Right lobe of liver (tissue), 6 donors: ENCODE data around the gene TBCCD1. TPM values are rescaled to one million over a fixed set of nuclear protein-coding genes. Genes with fewer than 3 reads are reported as not detected.
A peak's percentile ranks its signal among the peaks of the same experiment; 100 is the strongest.
"Not testable (repeated sequence)": the region's sequence is repeated elsewhere in the genome, so short reads cannot be mapped to it uniquely, and the experiment has no call there.

Source experiments
- ATAC-seq, 4 donors: fragments of 200-7000 bp; cut with Tn5 transposase; one replicate each; pipeline ENCODE4 v1.9.1; 2020; ENCODE audit warnings: mild to moderate bottlenecking in 4 of 4, moderate library complexity in 4 of 4
- DNase-seq, 3 donors: peaks; one replicate each; pipeline ENCODE4 v3.0.0-alpha.2; 2020
- H3K27ac ChIP-seq, 3 donors: fragments of 200-600 bp; one replicate each; pipeline ENCODE4 v1.8.0; 2022
- H3K27me3 ChIP-seq, 2 donors: fragments of 200-600 bp; one replicate each; pipeline ENCODE4 v1.8.0; 2022
- H3K36me3 ChIP-seq, 4 donors: fragments of 200-600 bp; sonication (generic) in 1 of 4; one replicate each; pipeline versions ENCODE4 v1.5.1 to v1.8.0; 2017 to 2022; ENCODE audit warnings: control low read depth in 1 of 4
- H3K4me1 ChIP-seq, 4 donors: fragments of 200-600 bp; sonication (generic) in 1 of 4; one replicate each; pipeline versions ENCODE4 v1.5.1 to v1.8.0; 2017 to 2022; ENCODE audit warnings: control low read depth in 1 of 4
- H3K4me3 ChIP-seq, 3 donors: fragments of 200-600 bp; one replicate each; pipeline ENCODE4 v1.8.0; 2022
- H3K9me3 ChIP-seq, 4 donors: fragments of 200-600 bp; sonication (generic) in 1 of 4; one replicate each; pipeline versions ENCODE4 v1.5.1 to v1.8.0; 2017 to 2022; ENCODE audit warnings: control low read depth in 1 of 4
- CTCF ChIP-seq, 4 donors: fragments of 200-600 bp in 3 of 4; fragments of 450-650 bp in 1 of 4; IDR thresholded peaks; one replicate each; pipeline versions ENCODE4 v1.5.1 to v1.8.0; 2016 to 2022; ENCODE audit warnings: antibody characterized with exemption in 4 of 4, mild to moderate bottlenecking in 2 of 4
- POLR2A ChIP-seq: fragments of 450-650 bp; IDR thresholded peaks from one replicate; pipeline ENCODE4 v1.6.1; 2017; ENCODE audit warnings: antibody characterized with exemption, mild to moderate bottlenecking
- WGBS: methylation state at CpG from one replicate; pipeline ENCODE4 v1.1.6; 2018; ENCODE audit warnings: low coverage, low lambda C conversion rate; ENCODE audit not compliant: insufficient coverage; ENCODE audit errors: missing lambda C conversion rate; 5-methylcytosine and 5-hydroxymethylcytosine counted together
- intact Hi-C, 2 donors: fragments of 100-400 bp; cut with DNase I; formaldehyde crosslinking; loops; one replicate each; pipeline versions ENCODE4 v1.11.2 to v1.14.1; 2022
- total RNA-seq, 6 experiments: library from RNA; depleted of rRNA in 2 of 6; stranded (reverse); fragments of >200 nt in 2 of 6; fragmentation: NEBNext Ultra II Directional in 3 of 6; extraction: Animal tissue kit (Norgen Biotek cat#: 25700) in 3 of 6; gene quantifications; one replicate each; pipeline versions ENCODE4 v1.1.0 to v1.2.4, GENCODE V29; 2016 to 2023
- donor health status: DM: no; HTN: yes; CAD: no.
- donor health status: DM: no; HTN: no; CAD: no.
- donor health status: DM: no; HTN: no; CAD: no.
- donor health status: DM: no; HTN: yes; CAD: no.
- donor health status: DM: no; HTN: yes; CAD: no.

Gene TBCCD1
- total RNA-seq, 6 experiments from 2014 or later = 6.7 to 8.7 (median 7.5) TPM

GRCh38 chr3:186589121-186589520, 22.0 kb upstream of the TBCCD1 start:
- ATAC-seq (peak; percentile 69 to 76 (median 74)), DNase-seq (no peak)
- intact Hi-C loops = no loop called here
- 13% methylated on average over 3 of the region's 3 CpGs for WGBS
- Histone ChIP-seq H3K4me1 (peaks cover 0 to 29% (median 6%) of the 10 kb centered on the region in 4 donors), H3K4me3 (no peak overlapping the region), H3K9me3 (no peaks in the 10 kb centered on the region), H3K36me3 (peaks cover under 1 to 20% (median 6%) of the 10 kb centered on the region in 4 donors), H3K27me3 (no peaks in the 10 kb centered on the region), H3K27ac (peak overlapping the region in 1 of 3 donors; percentile 53)
- TF ChIP-seq POLR2A (no peak), CTCF (IDR thresholded peaks at IDR 0.05) (peak; percentile 39 to 61 (median 50))

DNA sequence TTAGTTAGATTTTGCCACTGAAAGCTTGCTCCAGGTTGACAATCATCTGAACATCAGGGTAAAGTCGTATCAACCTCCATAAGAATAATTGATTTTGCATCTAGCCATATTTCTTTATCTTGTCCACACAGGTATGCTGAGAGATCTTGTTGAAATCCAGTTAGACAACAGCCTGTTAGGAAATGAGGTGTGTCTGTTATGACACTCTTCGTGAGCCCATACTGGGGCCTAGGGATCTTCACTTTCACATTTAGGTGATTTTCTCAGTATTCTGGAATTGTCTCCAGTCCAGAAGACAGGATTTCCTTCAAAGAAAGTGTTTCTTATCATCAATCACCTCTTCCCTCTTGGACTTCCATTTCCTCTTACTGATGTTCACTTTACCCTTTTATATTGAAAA, 21.5 kb upstream of the TBCCD1 start:
- ATAC-seq (peak in 1 of 4 donors; percentile 71), DNase-seq (no peak)
- no peaks in the 10 kb centered on the region for H3K27me3 ChIP-seq
- H3K4me3 ChIP-seq = no peak overlapping the region
- peaks cover 0 to 24% (median 6%) of the 10 kb centered on the region in 4 donors for H3K4me1 ChIP-seq
- intact Hi-C loops = no loop called here
- TF ChIP-seq POLR2A (no peak), CTCF (IDR thresholded peaks at IDR 0.05) (no peak)
- H3K36me3 ChIP-seq = peaks cover 3 to 24% (median 9%) of the 10 kb centered on the region in 4 donors
- 17% methylated on average over 2 of the region's 2 CpGs for WGBS
- no peaks in the 10 kb centered on the region for H3K9me3 ChIP-seq
- H3K27ac ChIP-seq = peak overlapping the region in 1 of 3 donors; percentile 24

DNA sequence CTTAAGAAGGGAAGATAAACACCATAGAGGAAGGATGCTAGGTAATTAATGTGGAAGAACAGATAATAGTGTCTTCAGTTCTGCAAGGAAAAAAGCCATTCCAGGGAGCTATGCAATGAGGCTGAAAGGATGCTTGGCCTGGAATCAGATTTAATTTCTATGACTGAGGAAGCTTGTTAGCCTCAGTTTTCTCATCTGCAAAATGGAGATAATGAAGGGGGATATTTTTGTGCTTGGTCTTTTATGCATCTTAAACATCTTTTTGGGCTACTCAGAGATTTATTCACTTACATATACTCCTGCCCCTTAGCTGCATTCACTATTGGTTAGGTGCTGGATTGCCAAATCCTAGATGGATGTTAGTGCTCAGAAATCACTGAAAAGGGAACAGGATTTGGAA, 20.0 kb upstream of the TBCCD1 start:
- Histone ChIP-seq H3K9me3 (no peaks in the 10 kb centered on the region), H3K27ac (no peak overlapping the region), H3K4me1 (peaks cover 0 to 20% (median 6%) of the 10 kb centered on the region in 4 donors), H3K36me3 (peaks cover 7 to 39% (median 17%) of the 10 kb centered on the region in 4 donors), H3K4me3 (no peak overlapping the region), H3K27me3 (no peaks in the 10 kb centered on the region)
- intact Hi-C loops = no loop called here
- no peak for DNase-seq
- no peak for TF ChIP-seq CTCF (IDR thresholded peaks at IDR 0.05)
- TF ChIP-seq POLR2A = no peak
- ATAC-seq = no peak

- H3K9me3 ChIP-seq, H3K27ac ChIP-seq, intact Hi-C loops, H3K27me3 ChIP-seq, DNase-seq, ATAC-seq, H3K4me3 ChIP-seq: not testable (repeated sequence)
- peaks cover 7 to 48% (median 22%) of the 10 kb centered on the region in 4 donors for H3K36me3 ChIP-seq
- peaks cover 0 to 20% (median 6%) of the 10 kb centered on the region in 4 donors for H3K4me1 ChIP-seq
- WGBS = 95% methylated on average over 2 of the region's 9 CpGs
Observed at GRCh38 chr3:186586245-186586644, 19.1 kb upstream of the TBCCD1 start.

DNA sequence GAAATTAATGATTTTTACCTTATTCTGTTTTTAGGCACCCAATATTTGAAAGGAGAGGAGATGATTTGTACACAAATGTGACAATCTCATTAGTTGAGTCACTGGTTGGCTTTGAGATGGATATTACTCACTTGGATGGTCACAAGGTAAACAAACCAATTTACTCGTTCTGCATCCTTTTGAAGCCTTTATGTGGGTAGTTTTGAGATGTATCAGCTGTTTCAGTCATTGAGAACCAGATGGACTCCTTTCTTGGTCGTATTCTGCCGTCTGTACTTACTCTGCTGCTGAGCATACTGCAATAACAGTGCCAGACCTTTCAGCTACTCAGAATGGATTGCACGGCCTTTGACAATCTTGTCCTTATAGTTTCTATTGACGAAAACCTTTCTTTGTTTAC, 16.7 kb upstream of the TBCCD1 start:
- no peak for ATAC-seq
- WGBS = 74% methylated on average over 5 of the region's 5 CpGs

More for the DNA sequence above, 16.7 kb upstream of the TBCCD1 start:
- no peak overlapping the region for H3K27ac ChIP-seq
- no peaks in the 10 kb centered on the region for H3K9me3 ChIP-seq
- DNase-seq = no peak
- intact Hi-C loops = no loop called here
- H3K27me3 ChIP-seq = no peaks in the 10 kb centered on the region
- H3K4me1 ChIP-seq = peaks cover 0 to under 1% (median 0%) of the 10 kb centered on the region in 4 donors
- peaks cover 7 to 71% (median 33%) of the 10 kb centered on the region in 4 donors for H3K36me3 ChIP-seq
- H3K4me3 ChIP-seq = no peak overlapping the region
- TF ChIP-seq CTCF (IDR thresholded peaks at IDR 0.05) (no peak), POLR2A (no peak)
